ENCODE data around the gene PANK1. TPM values are rescaled to one million over a fixed set of nuclear protein-coding genes. Genes with fewer than 3 reads are reported as not detected.

PANK1 gene
- 24.9 to 25.8 TPM (median 25.7 TPM) in 3 replicates for total RNA-seq (2021)
- percentile 90 among the genes with signal in this experiment for Bru-seq, nascent RNA
- long read RNA-seq, experiment 1, full-length matches to known transcripts = 103 of 147 reads
- long read RNA-seq, experiment 1, partial matches to known transcripts = 19 of 147 reads
- long read RNA-seq, experiment 1, other reads (novel, unspliced or antisense) = 25 of 147 reads
- long read RNA-seq, experiment 2, full-length matches to known transcripts = 20 of 45 reads
- long read RNA-seq, experiment 2, partial matches to known transcripts = 5 of 45 reads
- long read RNA-seq, experiment 2, other reads (novel, unspliced or antisense) = 20 of 45 reads
- long read RNA-seq, experiment 3, full-length matches to known transcripts = 6 of 14 reads
- long read RNA-seq, experiment 3, partial matches to known transcripts = 4 of 14 reads
- long read RNA-seq, experiment 3, other reads (novel, unspliced or antisense) = 4 of 14 reads

DNA sequence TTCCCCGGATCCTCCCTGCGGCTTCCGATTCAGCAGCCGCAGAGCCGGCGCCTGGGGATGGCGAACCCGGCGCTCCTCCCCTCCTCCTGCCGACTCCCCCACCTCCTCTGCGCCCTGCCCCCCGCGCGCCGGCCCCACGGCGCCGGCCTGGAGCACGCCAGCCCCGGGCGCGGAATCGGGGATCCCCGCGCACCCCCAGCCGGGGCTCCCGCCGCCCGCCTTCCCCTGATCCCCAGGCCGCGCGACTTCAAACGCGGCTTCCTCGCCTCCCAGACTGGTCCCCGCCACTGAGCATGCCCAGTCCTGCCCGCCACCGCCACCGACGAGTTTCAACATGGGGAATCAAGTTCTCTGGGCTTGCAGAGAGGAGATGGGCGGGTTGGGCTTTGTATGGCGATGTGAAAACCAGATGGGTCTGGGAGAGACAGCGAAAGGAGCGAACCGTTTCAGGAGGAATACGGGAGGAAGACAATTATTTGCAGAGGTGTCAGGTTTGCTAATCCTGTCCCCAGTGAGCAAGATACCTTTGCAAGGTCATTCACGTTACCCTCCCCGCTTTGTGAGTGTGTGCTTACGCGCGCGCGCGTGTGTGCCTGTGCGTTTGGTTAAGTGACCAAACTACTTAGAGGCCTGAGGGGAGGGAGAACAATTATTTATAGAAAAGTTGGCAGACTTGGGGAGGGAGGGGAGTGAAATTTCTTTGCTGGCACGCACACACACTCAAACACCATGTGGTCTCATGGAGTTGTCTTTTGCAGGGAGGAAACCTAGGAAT, at the start of gene PANK1:
PANK1 (minus strand) TSS at position 276 of the 775 bp plus-strand sequence. CDS start 351 bp downstream, outside the sequence.
- ChIA-PET CTCF (interaction anchor here (1.0 kb wide), 1 partner anchor 20 kb away, joined by 3 read pairs; no protein-coding TSS in a partner anchor), POLR2A (interaction anchor here (2.1 kb wide), 1 partner anchor 56 kb away, joined by 11 read pairs; the partner anchor contains the start of gene KIF20B)
- no peaks in the 10 kb centered on the region for H3K27me3 Mint-ChIP-seq (ENCODE audit: low read depth)
- peak within 1 kb of the TSS; percentile 83 for H3K4me3 Mint-ChIP-seq
- TF ChIP-seq, protein P1, sequence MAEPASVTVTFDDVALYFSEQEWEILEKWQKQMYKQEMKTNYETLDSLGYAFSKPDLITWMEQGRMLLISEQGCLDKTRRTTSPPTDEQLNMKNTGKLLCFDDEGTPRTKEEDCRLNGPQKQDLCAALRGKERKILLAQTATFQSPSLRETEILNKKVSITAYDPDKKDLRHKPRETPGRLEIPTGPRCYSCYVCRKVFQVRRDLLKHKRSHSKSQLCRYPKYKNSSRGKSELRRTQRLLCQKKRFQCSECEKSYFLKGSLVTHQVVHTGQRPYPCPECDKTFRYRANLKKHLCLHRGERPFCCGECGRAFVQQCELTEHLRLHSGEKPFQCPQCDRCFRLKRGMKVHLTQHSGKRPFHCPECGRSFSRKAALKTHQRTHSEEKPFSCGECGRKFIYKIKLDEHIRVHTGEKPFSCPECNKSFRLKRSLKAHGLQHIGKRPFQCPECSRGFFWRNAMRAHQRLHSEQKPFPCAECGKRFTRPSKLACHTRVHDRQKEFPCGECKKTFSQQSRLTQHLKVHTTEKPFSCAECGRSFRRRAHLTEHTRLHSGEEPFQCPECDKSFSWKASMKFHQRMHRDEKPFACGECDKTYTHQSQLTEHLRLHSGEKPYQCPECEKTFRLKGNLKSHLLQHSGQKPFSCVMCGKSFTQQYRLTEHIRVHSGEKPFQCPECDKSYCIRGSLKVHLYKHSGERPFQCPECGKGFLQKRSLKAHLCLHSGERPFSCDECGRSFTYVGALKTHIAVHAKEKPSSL (CRISPR knock-in tag; conservative IDR thresholded peaks at IDR 0.05) = no peak
- TF ChIP-seq GRHL2 (CRISPR knock-in tag; IDR thresholded peaks at IDR 0.05; ENCODE audit: insufficient replicate concordance, severe bottlenecking) (no peak), ATF1 (CRISPR knock-in tag; IDR thresholded peaks at IDR 0.05) (no peak), ZNF423 (CRISPR knock-in tag; IDR thresholded peaks at IDR 0.05) (no peak), NFE2L1 (CRISPR knock-in tag; IDR thresholded peaks at IDR 0.05) (no peak), SOX15 (CRISPR knock-in tag; IDR thresholded peaks at IDR 0.05) (no peak), KAT7 (CRISPR knock-in tag; IDR thresholded peaks at IDR 0.05; ENCODE audit: borderline replicate concordance) (0 out of 2 replicates have a peak, but pooled peaks have one; percentile 9), CREM (CRISPR knock-in tag; IDR thresholded peaks at IDR 0.05) (peak; percentile 35; the same call in 1 of the 2 replicates), TEAD1 (CRISPR knock-in tag; IDR thresholded peaks at IDR 0.05) (peak; percentile 57; the same call in 1 of the 2 replicates), FOXJ3 (CRISPR knock-in tag; IDR thresholded peaks at IDR 0.05; ENCODE audit: borderline replicate concordance) (no peak), ZNF138 (CRISPR knock-in tag; conservative IDR thresholded peaks at IDR 0.05) (no peak), SP1 (CRISPR knock-in tag; conservative IDR thresholded peaks at IDR 0.05) (peak; percentile 15; the same call in 1 of the 2 replicates), FOXP1 (CRISPR knock-in tag; IDR thresholded peaks at IDR 0.05; ENCODE audit: borderline replicate concordance) (peak; percentile 1; the same call in 1 of the 2 replicates)
- TF ChIP-seq, protein P2, sequence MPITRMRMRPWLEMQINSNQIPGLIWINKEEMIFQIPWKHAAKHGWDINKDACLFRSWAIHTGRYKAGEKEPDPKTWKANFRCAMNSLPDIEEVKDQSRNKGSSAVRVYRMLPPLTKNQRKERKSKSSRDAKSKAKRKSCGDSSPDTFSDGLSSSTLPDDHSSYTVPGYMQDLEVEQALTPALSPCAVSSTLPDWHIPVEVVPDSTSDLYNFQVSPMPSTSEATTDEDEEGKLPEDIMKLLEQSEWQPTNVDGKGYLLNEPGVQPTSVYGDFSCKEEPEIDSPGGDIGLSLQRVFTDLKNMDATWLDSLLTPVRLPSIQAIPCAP (CRISPR knock-in tag; IDR thresholded peaks at IDR 0.05) = 0 out of 2 replicates have a peak, but pooled peaks have one; percentile 36
- TF ChIP-seq, protein P3, sequence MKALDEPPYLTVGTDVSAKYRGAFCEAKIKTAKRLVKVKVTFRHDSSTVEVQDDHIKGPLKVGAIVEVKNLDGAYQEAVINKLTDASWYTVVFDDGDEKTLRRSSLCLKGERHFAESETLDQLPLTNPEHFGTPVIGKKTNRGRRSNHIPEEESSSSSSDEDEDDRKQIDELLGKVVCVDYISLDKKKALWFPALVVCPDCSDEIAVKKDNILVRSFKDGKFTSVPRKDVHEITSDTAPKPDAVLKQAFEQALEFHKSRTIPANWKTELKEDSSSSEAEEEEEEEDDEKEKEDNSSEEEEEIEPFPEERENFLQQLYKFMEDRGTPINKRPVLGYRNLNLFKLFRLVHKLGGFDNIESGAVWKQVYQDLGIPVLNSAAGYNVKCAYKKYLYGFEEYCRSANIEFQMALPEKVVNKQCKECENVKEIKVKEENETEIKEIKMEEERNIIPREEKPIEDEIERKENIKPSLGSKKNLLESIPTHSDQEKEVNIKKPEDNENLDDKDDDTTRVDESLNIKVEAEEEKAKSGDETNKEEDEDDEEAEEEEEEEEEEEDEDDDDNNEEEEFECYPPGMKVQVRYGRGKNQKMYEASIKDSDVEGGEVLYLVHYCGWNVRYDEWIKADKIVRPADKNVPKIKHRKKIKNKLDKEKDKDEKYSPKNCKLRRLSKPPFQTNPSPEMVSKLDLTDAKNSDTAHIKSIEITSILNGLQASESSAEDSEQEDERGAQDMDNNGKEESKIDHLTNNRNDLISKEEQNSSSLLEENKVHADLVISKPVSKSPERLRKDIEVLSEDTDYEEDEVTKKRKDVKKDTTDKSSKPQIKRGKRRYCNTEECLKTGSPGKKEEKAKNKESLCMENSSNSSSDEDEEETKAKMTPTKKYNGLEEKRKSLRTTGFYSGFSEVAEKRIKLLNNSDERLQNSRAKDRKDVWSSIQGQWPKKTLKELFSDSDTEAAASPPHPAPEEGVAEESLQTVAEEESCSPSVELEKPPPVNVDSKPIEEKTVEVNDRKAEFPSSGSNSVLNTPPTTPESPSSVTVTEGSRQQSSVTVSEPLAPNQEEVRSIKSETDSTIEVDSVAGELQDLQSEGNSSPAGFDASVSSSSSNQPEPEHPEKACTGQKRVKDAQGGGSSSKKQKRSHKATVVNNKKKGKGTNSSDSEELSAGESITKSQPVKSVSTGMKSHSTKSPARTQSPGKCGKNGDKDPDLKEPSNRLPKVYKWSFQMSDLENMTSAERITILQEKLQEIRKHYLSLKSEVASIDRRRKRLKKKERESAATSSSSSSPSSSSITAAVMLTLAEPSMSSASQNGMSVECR (CRISPR knock-in tag; IDR thresholded peaks at IDR 0.05; ENCODE audit: borderline replicate concordance) = peak; percentile 16; the same call in 1 of the 2 replicates
- TF ChIP-seq, protein P4, sequence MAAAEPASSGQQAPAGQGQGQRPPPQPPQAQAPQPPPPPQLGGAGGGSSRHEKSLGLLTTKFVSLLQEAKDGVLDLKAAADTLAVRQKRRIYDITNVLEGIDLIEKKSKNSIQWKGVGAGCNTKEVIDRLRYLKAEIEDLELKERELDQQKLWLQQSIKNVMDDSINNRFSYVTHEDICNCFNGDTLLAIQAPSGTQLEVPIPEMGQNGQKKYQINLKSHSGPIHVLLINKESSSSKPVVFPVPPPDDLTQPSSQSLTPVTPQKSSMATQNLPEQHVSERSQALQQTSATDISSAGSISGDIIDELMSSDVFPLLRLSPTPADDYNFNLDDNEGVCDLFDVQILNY (CRISPR knock-in tag; IDR thresholded peaks at IDR 0.05) = 0 out of 2 replicates have a peak, but pooled peaks have one; percentile 0
- TF ChIP-seq, protein P5, sequence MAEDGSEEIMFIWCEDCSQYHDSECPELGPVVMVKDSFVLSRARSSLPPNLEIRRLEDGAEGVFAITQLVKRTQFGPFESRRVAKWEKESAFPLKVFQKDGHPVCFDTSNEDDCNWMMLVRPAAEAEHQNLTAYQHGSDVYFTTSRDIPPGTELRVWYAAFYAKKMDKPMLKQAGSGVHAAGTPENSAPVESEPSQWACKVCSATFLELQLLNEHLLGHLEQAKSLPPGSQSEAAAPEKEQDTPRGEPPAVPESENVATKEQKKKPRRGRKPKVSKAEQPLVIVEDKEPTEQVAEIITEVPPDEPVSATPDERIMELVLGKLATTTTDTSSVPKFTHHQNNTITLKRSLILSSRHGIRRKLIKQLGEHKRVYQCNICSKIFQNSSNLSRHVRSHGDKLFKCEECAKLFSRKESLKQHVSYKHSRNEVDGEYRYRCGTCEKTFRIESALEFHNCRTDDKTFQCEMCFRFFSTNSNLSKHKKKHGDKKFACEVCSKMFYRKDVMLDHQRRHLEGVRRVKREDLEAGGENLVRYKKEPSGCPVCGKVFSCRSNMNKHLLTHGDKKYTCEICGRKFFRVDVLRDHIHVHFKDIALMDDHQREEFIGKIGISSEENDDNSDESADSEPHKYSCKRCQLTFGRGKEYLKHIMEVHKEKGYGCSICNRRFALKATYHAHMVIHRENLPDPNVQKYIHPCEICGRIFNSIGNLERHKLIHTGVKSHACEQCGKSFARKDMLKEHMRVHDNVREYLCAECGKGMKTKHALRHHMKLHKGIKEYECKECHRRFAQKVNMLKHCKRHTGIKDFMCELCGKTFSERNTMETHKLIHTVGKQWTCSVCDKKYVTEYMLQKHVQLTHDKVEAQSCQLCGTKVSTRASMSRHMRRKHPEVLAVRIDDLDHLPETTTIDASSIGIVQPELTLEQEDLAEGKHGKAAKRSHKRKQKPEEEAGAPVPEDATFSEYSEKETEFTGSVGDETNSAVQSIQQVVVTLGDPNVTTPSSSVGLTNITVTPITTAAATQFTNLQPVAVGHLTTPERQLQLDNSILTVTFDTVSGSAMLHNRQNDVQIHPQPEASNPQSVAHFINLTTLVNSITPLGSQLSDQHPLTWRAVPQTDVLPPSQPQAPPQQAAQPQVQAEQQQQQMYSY (CRISPR knock-in tag; IDR thresholded peaks at IDR 0.05) = no peak
- TF ChIP-seq, protein P6, sequence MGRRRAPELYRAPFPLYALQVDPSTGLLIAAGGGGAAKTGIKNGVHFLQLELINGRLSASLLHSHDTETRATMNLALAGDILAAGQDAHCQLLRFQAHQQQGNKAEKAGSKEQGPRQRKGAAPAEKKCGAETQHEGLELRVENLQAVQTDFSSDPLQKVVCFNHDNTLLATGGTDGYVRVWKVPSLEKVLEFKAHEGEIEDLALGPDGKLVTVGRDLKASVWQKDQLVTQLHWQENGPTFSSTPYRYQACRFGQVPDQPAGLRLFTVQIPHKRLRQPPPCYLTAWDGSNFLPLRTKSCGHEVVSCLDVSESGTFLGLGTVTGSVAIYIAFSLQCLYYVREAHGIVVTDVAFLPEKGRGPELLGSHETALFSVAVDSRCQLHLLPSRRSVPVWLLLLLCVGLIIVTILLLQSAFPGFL (CRISPR knock-in tag; IDR thresholded peaks at IDR 0.05; ENCODE audit: borderline replicate concordance) = no peak
- TF ChIP-seq, protein P7, sequence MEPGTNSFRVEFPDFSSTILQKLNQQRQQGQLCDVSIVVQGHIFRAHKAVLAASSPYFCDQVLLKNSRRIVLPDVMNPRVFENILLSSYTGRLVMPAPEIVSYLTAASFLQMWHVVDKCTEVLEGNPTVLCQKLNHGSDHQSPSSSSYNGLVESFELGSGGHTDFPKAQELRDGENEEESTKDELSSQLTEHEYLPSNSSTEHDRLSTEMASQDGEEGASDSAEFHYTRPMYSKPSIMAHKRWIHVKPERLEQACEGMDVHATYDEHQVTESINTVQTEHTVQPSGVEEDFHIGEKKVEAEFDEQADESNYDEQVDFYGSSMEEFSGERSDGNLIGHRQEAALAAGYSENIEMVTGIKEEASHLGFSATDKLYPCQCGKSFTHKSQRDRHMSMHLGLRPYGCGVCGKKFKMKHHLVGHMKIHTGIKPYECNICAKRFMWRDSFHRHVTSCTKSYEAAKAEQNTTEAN (CRISPR knock-in tag; IDR thresholded peaks at IDR 0.05) = no peak
- DNase-seq (ENCODE audit: low spot score) (peak; percentile 83), ATAC-seq (peak; percentile 51)
- H3K36me3 Mint-ChIP-seq = peaks cover 14% of the 10 kb centered on the region
- H3K27ac Mint-ChIP-seq = peak within 1 kb of the TSS; percentile 99
- peaks cover 52% of the 10 kb centered on the region for H3K4me1 Mint-ChIP-seq
- peaks cover 12% of the 10 kb centered on the region for H3K9me3 Mint-ChIP-seq
